Epithelial cell of proximal tubule (primary cell): ENCODE measurements around the gene ZFP36L1. TPM values are rescaled to one million over a fixed set of nuclear protein-coding genes. Genes with fewer than 3 reads are reported as not detected.

Source experiments
- DNase-seq: peaks from one replicate; pipeline ENCODE4 v3.0.0-alpha.2; 2011; ENCODE audit warnings: low read depth
- H3K4me3 ChIP-seq: 2 replicates; pipeline ENCODE4 v1.5.1; 2011; ENCODE audit warnings: low read depth, mild to moderate bottlenecking, low read length
- total RNA-seq: library from RNA; depleted of rRNA; stranded (reverse); fragments of >200 nt; gene quantifications from 2 replicates; pipeline ENCODE4 v1.2.3, GENCODE V29; 2015
- TF ChIP-seq, protein P1 (sequence below): conservative IDR thresholded peaks from 2 replicates; pipeline ENCODE4 v1.5.1; 2012; ENCODE audit warnings: low read depth, mild to moderate bottlenecking, low read length

Gene ZFP36L1
- total RNA-seq, 1 donor from 2014 or later, result 142 TPM

GRCh38 chr14:68810173-68811153, 17.6 kb upstream of the ZFP36L1 start:
- DNase-seq, result no peak
- TF ChIP-seq, protein P1, sequence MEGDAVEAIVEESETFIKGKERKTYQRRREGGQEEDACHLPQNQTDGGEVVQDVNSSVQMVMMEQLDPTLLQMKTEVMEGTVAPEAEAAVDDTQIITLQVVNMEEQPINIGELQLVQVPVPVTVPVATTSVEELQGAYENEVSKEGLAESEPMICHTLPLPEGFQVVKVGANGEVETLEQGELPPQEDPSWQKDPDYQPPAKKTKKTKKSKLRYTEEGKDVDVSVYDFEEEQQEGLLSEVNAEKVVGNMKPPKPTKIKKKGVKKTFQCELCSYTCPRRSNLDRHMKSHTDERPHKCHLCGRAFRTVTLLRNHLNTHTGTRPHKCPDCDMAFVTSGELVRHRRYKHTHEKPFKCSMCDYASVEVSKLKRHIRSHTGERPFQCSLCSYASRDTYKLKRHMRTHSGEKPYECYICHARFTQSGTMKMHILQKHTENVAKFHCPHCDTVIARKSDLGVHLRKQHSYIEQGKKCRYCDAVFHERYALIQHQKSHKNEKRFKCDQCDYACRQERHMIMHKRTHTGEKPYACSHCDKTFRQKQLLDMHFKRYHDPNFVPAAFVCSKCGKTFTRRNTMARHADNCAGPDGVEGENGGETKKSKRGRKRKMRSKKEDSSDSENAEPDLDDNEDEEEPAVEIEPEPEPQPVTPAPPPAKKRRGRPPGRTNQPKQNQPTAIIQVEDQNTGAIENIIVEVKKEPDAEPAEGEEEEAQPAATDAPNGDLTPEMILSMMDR, result no peak
- no peak overlapping the region for H3K4me3 ChIP-seq

GRCh38 chr14:68809524-68809923, 16.7 kb upstream of the ZFP36L1 start:
- no peak overlapping the region for H3K4me3 ChIP-seq
- no peak for DNase-seq
- TF ChIP-seq, protein P1, result no peak

GRCh38 chr14:68808696-68809480, 16.0 kb upstream of the ZFP36L1 start:
- TF ChIP-seq, protein P1, result no peak
- no peak overlapping the region for H3K4me3 ChIP-seq
- no peak for DNase-seq

DNA sequence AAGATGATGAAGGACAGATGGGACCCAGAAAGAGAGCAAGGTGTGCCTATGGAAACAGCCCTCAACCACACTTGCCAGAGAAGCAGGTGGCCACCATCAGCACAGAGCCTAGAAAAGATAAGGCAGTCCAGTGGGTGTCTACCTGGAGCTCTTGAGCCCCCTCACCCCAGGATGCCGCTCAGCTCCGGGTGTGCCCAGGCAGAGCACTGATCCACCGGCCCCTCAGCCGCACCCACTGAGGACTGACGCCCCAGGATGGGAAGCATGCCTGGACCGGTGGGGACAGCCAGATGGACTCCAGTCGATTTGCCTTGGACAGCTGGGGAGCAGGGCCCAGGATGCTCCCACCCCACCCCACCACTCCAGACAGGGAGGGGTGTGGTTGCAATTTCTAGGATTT, 15.1 kb upstream of the ZFP36L1 start:
- TF ChIP-seq, protein P1, result no peak

DNA sequence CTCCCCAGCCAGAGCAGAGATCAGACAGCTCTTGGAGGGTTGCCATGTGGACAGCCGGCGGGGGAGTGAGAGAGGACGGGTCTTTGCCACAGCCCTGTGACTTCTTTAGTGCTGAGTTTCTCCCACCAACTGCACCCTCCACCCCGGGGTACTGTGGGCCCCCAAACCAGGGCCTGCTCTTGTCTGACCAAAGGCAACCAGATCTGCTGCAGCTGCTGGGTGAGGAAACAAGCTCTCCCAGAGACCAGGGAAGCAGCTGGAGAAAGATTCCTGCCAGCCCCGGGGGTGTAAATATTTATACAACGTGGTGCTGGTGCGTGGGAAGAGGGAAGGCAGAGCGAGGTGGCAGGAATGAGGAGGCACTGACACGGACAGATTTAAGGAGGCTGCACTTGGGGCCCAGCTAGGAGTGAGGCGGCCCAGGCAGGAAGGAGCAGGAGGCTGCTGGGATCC, 14.3 kb upstream of the ZFP36L1 start:
- TF ChIP-seq, protein P1, result no peak
- no peak for DNase-seq
- no peak overlapping the region for H3K4me3 ChIP-seq

More for the DNA sequence above, 15.1 kb upstream of the ZFP36L1 start:
- H3K4me3 ChIP-seq, result no peak overlapping the region
- no peak for DNase-seq

DNA sequence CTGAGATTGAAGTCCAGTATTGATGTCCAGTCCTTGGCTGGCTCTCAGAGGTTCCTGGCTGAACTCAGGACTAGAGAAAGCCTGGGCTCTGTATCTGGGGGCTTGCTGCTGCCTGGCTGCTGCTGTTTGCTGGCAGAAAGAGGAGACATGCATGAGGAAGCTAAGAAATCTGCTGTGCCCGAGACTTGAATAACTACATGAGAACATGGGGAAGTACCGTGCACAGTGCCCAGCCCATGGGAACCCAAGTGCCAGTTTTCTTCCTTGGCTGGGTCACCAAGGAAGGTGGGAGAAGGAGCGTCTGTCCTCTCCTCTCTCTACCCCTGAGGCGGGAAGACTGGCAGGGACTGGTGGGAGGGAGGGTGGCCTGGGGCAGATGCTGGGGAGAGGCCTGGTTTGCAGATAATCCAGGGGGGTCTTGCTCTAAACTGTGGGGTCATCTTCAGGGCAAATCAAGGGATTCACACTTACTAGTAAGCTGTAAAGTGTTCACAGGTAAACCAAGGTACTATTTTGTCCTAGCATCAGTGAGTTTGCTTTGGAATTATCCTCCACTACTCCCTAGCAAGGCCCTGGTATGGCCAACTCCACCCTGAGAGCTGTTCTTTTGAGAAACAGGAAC, 13.8 kb upstream of the ZFP36L1 start:
- TF ChIP-seq, protein P1, result no peak
- no peak for DNase-seq
- no peak overlapping the region for H3K4me3 ChIP-seq
